Naive thymus-derived CD4-positive, alpha-beta T cell (primary cell): ENCODE results near the gene DKK3. TPM values are rescaled to one million over a fixed set of nuclear protein-coding genes. Genes with fewer than 3 reads are reported as not detected.
A peak's percentile ranks its signal among the peaks of the same experiment; 100 is the strongest.

Source experiments
- ATAC-seq: fragments of 150-1000 bp; cut with Tn5 transposase; 2 replicates; pipeline ENCODE4 v1.10.0; 2021; ENCODE audit warnings: mild to moderate bottlenecking, moderate library complexity
- CTCF ChIA-PET: fragments of 350-600 bp; sonication (Branson Sonifier 250); formaldehyde crosslinking; loops from one replicate; lab custom pipeline; 2021; ENCODE audit warnings: antibody characterized with exemption; lab: Charles Lee
- POLR2A ChIA-PET: fragments of 350-600 bp; sonication (Branson Sonifier 250); formaldehyde crosslinking; loops from one replicate; lab custom pipeline; 2021; ENCODE audit warnings: antibody characterized with exemption, inconsistent platforms; lab: Charles Lee
- DNase-seq, 9 donors: peaks; one replicate each; pipeline versions ENCODE4 v3.0.0 to v3.0.0-alpha.2; 2020 to 2022; ENCODE audit warnings: mixed read lengths in 1 of 9
- H3K27ac ChIP-seq: one replicate; pipeline ENCODE4 v1.7.0; 2013; ENCODE audit warnings: mild to moderate bottlenecking, low read depth, low read length, moderate library complexity
- H3K27me3 ChIP-seq, 2 donors: one replicate each; pipeline ENCODE4 v1.7.0; 2013; ENCODE audit warnings: low read length in 2 of 2, mild to moderate bottlenecking in 2 of 2, moderate library complexity in 2 of 2; ENCODE audit not compliant: control insufficient read depth in 2 of 2, insufficient read depth in 2 of 2
- H3K36me3 ChIP-seq, 3 experiments: 1 replicate in 2 of 3; 2 replicates in 1 of 3; pipeline ENCODE4 v1.7.0; 2013; ENCODE audit warnings: low read length in 3 of 3, mild to moderate bottlenecking in 3 of 3, moderate library complexity in 1 of 3; ENCODE audit not compliant: insufficient read depth in 3 of 3, control insufficient read depth in 2 of 3
- H3K4me1 ChIP-seq, 2 donors: one replicate each; pipeline ENCODE4 v1.7.0; 2013; ENCODE audit warnings: low read length in 2 of 2, mild to moderate bottlenecking in 2 of 2, moderate library complexity in 1 of 2; ENCODE audit not compliant: control insufficient read depth in 2 of 2, insufficient read depth in 2 of 2
- H3K4me3 ChIP-seq: 2 replicates; pipeline ENCODE4 v1.7.0; 2013; ENCODE audit warnings: mild to moderate bottlenecking, low read length
- H3K9me3 ChIP-seq, 3 experiments: 1 replicate in 2 of 3; 2 replicates in 1 of 3; pipeline ENCODE4 v1.7.0; 2013; ENCODE audit warnings: low read length in 3 of 3; ENCODE audit not compliant: control insufficient read depth in 2 of 3
- H3K27ac Mint-ChIP-seq, 9 donors: one replicate each; pipeline ENCODE4 v1.8.0; 2020 to 2022; ENCODE audit warnings: mixed read lengths in 9 of 9, mild to moderate bottlenecking in 8 of 9, moderate library complexity in 5 of 9, inconsistent platforms in 2 of 9
- H3K27me3 Mint-ChIP-seq, 5 donors: one replicate each; pipeline ENCODE4 v1.8.0; 2021 to 2022; ENCODE audit warnings: mixed read lengths in 5 of 5, mild to moderate bottlenecking in 1 of 5
- H3K36me3 Mint-ChIP-seq, 5 donors: one replicate each; pipeline ENCODE4 v1.8.0; 2020 to 2022; ENCODE audit warnings: mixed read lengths in 5 of 5, mild to moderate bottlenecking in 3 of 5, inconsistent platforms in 1 of 5
- H3K4me1 Mint-ChIP-seq, 7 donors: one replicate each; pipeline ENCODE4 v1.8.0; 2020 to 2022; ENCODE audit warnings: mixed read lengths in 7 of 7, mild to moderate bottlenecking in 3 of 7, inconsistent platforms in 1 of 7
- H3K4me3 Mint-ChIP-seq, 10 donors: one replicate each; pipeline ENCODE4 v1.8.0; 2020 to 2022; ENCODE audit warnings: mild to moderate bottlenecking in 10 of 10, mixed read lengths in 10 of 10, moderate library complexity in 6 of 10, inconsistent platforms in 2 of 10
- H3K9me3 Mint-ChIP-seq, 11 donors: one replicate each; pipeline ENCODE4 v1.8.0; 2020 to 2022; ENCODE audit warnings: mixed read lengths in 11 of 11, mild to moderate bottlenecking in 4 of 11, inconsistent platforms in 1 of 11, moderate library complexity in 1 of 11
- intact Hi-C, 2 donors: fragments of 100-400 bp; cut with micrococcal nuclease; formaldehyde crosslinking; loops; one replicate each; pipeline ENCODE4 v1.15.1; 2023
- polyA plus RNA-seq, 2 donors: library from polyadenylated mRNA; unstranded; fragments of 300-500 nt; fragmentation: Illumina TruSeq; gene quantifications; one replicate each; pipeline ENCODE4 v1.2.3, GENCODE V29; 2021
- total RNA-seq, 6 experiments: library from RNA in 5 of 6; stranded (reverse) in 5 of 6; gene quantifications; 1 replicate in 5 of 6; 2 replicates in 1 of 6; pipeline ENCODE4 v1.2.3 and lab custom pipeline; 2021 to 2026

DKK3 gene
- total and polyA plus RNA-seq, 7 experiments from 2014 or later, result 0.32 to 1.4 (median 0.38) TPM; not detected in 4

DNA sequence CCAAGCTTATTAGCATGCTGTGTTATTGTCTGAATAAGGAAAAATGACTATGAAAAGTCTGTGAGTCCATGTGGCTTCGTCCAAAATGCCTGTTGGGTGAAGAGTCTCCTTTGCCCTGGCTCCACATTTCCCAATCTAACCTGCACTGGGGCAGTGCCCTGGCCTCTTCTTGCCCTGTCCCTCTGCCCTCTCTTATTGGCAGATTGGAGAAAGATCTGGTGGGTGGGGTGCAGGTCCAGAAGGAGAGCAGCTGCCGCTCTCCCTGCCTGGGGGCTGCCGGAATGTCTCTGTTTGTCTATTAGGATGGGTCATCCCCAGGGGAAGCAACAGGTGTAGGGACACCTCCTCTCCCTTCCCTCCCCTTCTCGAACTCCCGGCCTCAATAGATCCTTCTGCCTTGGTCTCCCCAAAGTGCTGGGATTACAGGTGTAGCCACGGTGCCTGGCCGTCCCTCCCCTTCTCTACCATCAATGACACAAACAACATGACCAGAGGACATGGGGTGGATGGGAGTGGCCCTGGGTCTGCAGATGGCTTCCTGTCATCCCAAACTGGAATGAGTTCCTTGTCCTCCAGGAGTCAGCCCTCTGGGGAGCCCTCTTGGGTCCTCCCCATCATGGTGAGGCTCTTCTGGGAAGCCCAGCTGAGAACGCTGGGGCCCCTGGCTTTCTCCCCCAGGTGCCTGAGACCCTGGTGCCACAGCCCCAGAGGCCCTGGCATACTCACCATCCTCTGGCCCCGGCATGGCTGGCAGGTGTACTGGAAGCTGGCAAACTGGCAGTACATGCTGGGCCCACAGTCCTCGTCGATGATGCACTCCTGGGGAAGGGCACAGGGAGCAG lies 40.5 kb downstream of the DKK3 start:
- intact Hi-C loops, result loop anchor here (2.0 to 5.0 kb wide), 2 partner anchors 169 to 171 kb away; no protein-coding TSS in a partner anchor
- H3K4me3 Mint-ChIP-seq, result no peak overlapping the region
- H3K27ac ChIP-seq, result no peak overlapping the region
- ChIA-PET CTCF (interaction anchor here (0.9 kb wide), 1 partner anchor 166 kb away, joined by 5 read pairs; no protein-coding TSS in a partner anchor), POLR2A (no interaction called here)
- H3K27me3 ChIP-seq, result no peaks in the 10 kb centered on the region
- H3K4me3 ChIP-seq, result no peak overlapping the region
- H3K36me3 Mint-ChIP-seq, result peaks cover 0 to 2% (median 0%) of the 10 kb centered on the region in 5 donors
- ATAC-seq (no peak), DNase-seq (no peak)
- H3K4me1 ChIP-seq, result peaks cover 0 to 5% of the 10 kb centered on the region in 2 donors
- H3K9me3 Mint-ChIP-seq, result peaks cover 0 to 2% (median 0%) of the 10 kb centered on the region in 11 donors
- no peaks in the 10 kb centered on the region for H3K9me3 ChIP-seq
- peaks cover 0 to 10% (median 5%) of the 10 kb centered on the region in 7 donors for H3K4me1 Mint-ChIP-seq
- H3K36me3 ChIP-seq, result no peaks in the 10 kb centered on the region
- H3K27me3 Mint-ChIP-seq, result peaks cover 0 to 19% (median 0%) of the 10 kb centered on the region in 5 donors
- no peak overlapping the region for H3K27ac Mint-ChIP-seq

DNA sequence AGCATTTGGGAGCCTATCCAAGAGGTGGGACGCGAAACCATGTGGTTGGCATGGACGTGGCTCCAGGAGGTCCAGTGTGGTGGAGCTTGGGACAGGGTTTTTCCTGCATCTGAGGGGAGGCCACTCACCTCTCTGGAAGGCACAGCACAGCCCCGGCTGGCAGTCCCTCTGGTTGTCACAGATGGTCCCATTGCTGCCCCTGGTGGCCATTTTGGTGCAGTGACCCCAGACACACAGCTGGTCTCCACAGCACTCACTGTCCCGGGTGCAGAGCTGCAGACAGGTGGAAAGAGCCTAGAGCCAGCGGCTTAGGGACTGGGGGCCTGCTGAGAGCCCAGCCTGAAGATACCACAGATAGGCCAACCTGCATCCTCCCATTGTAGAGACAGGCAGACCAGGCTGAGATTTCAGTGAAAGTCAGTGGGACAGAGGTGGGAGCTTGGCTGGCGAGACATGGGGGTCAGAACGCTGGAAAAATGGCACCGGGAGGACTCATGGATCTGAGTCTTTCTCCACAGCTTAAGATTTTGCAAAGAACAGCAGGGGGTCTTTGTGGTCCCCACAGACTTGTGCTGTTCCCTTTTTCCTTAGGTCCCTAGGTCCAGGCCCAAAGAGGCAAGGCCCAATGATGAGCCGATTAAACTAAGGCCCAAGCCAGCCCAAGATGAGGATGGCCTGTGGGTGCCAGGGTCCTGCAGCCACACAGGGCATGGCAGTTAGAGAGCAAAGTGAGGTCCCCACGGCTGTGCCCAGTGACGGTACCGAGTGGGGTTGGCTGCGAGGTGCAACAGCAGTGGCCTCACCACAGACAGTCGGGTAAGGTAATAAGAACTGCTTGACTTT lies 41.4 kb downstream of the DKK3 start:
- ChIA-PET CTCF (interaction anchor here (0.6 to 1.1 kb wide), 3 partner anchors 75 to 1094 kb away, joined by 3 to 5 read pairs (median 3); no protein-coding TSS in a partner anchor), POLR2A (no interaction called here)
- Histone ChIP-seq H3K4me1 (peaks cover 4 to 5% of the 10 kb centered on the region in 2 donors), H3K4me3 (no peak overlapping the region), H3K27me3 (no peaks in the 10 kb centered on the region), H3K36me3 (no peaks in the 10 kb centered on the region), H3K27ac (no peak overlapping the region), H3K9me3 (no peaks in the 10 kb centered on the region)
- Mint-ChIP-seq H3K9me3 (peaks cover 0 to 3% (median 0%) of the 10 kb centered on the region in 11 donors), H3K4me3 (no peak overlapping the region), H3K36me3 (peaks cover 0 to 3% (median 0%) of the 10 kb centered on the region in 5 donors), H3K27me3 (peaks cover 0 to 21% (median 0%) of the 10 kb centered on the region in 5 donors), H3K4me1 (peaks cover 3 to 17% (median 8%) of the 10 kb centered on the region in 7 donors), H3K27ac (no peak overlapping the region)
- DNase-seq (peak; percentile 36 to 65 (median 52)), ATAC-seq (peak; percentile 86)
- intact Hi-C loops, result loop anchor here (2.0 to 5.0 kb wide), 2 partner anchors 168 to 170 kb away; no protein-coding TSS in a partner anchor

DNA sequence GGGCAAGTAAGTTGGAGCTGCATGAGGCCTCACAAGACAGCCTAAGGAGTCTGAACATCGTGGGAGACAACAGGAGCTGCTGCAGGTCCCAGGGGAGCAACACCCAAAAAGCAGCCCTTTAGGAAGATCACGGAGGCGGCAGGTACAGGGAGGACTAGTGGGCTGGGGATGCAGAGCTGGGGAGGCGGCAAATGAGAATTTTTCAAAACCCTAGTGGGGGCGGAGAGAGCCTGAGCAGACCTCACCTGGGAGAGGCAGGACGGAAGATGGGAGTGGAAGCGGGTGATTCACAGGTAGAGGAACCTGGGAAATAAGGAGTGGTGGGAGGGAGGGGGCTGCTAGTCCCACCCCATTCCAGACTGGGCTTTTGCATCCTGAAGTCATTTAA lies 42.1 kb downstream of the DKK3 start:
- no peaks in the 10 kb centered on the region for H3K27me3 ChIP-seq
- peaks cover 0 to 18% (median 0%) of the 10 kb centered on the region in 5 donors for H3K27me3 Mint-ChIP-seq
- no peaks in the 10 kb centered on the region for H3K36me3 ChIP-seq
- H3K9me3 Mint-ChIP-seq, result peaks cover 0 to 4% (median 0%) of the 10 kb centered on the region in 11 donors
- intact Hi-C loops, result loop anchor here (2.0 to 5.0 kb wide), 2 partner anchors 168 to 169 kb away; no protein-coding TSS in a partner anchor
- ATAC-seq (no peak), DNase-seq (no peak)
- H3K4me1 Mint-ChIP-seq, result peaks cover 9 to 23% (median 13%) of the 10 kb centered on the region in 7 donors
- no peak overlapping the region for H3K4me3 ChIP-seq
- CTCF ChIA-PET, result interaction anchor here (1.1 kb wide), 1 partner anchor 76 kb away, joined by 3 read pairs; no protein-coding TSS in a partner anchor
- H3K4me3 Mint-ChIP-seq, result no peak overlapping the region
- POLR2A ChIA-PET, result no interaction called here
- H3K4me1 ChIP-seq, result peaks cover 8% of the 10 kb centered on the region in 2 donors
- H3K36me3 Mint-ChIP-seq, result peaks cover 0 to 4% (median 0%) of the 10 kb centered on the region in 5 donors
- H3K9me3 ChIP-seq, result no peaks in the 10 kb centered on the region
- no peak overlapping the region for H3K27ac ChIP-seq
- peak overlapping the region in 1 of 9 donors; percentile 58 for H3K27ac Mint-ChIP-seq

DNA sequence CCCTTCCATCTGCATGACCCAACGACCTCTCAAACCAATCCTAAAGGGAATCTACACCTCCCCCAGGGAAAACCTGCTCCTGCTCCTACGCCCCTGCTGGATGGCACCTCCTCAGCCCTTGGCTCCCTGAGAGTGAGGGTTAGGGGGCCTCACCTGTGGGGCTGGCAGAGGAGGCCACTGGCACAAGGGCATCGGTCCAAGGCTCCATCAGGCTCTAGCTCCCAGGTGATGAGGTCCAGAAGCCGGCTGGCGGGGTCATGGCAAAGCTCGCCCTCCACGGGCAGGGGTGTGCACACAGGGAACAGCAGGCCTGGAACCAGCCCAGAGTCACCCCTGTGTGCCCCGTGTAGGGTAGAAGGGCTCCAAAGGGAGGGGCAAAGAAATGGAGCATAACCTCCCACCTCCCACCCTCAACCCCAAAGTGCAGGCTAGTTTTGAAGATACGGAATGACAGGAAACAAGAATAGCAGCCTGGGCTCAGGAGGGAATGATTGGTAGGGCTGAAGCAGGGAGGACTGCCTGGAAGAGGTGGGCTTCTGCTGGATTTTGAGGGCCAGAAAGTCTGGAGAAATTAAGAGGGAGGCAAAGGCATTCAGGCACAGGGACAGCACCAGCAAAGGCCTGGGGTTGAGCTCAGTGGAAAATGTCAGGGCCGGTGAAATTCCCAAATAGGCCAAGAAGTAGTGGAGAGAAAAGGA lies 42.6 kb downstream of the DKK3 start:
- Mint-ChIP-seq H3K36me3 (peaks cover 0 to 8% (median 0%) of the 10 kb centered on the region in 5 donors), H3K4me3 (no peak overlapping the region), H3K9me3 (peaks cover 0 to 4% (median 0%) of the 10 kb centered on the region in 11 donors), H3K4me1 (peaks cover 13 to 28% (median 17%) of the 10 kb centered on the region in 7 donors), H3K27me3 (peaks cover 0 to 18% (median 0%) of the 10 kb centered on the region in 5 donors), H3K27ac (peak overlapping the region in 2 of 9 donors; percentile 10 to 58)
- DNase-seq (no peak), ATAC-seq (no peak)
- intact Hi-C loops, result loop anchor here (2.0 to 5.0 kb wide), 2 partner anchors 167 to 169 kb away; no protein-coding TSS in a partner anchor
- no peak overlapping the region for H3K4me3 ChIP-seq
- no peaks in the 10 kb centered on the region for H3K27me3 ChIP-seq
- ChIA-PET CTCF (interaction anchor here (0.6 kb wide), 1 partner anchor 109 kb away, joined by 3 read pairs; no protein-coding TSS in a partner anchor), POLR2A (no interaction called here)
- no peaks in the 10 kb centered on the region for H3K9me3 ChIP-seq
- H3K4me1 ChIP-seq, result peaks cover 13% of the 10 kb centered on the region in 2 donors
- no peak overlapping the region for H3K27ac ChIP-seq
- H3K36me3 ChIP-seq, result no peaks in the 10 kb centered on the region

DNA sequence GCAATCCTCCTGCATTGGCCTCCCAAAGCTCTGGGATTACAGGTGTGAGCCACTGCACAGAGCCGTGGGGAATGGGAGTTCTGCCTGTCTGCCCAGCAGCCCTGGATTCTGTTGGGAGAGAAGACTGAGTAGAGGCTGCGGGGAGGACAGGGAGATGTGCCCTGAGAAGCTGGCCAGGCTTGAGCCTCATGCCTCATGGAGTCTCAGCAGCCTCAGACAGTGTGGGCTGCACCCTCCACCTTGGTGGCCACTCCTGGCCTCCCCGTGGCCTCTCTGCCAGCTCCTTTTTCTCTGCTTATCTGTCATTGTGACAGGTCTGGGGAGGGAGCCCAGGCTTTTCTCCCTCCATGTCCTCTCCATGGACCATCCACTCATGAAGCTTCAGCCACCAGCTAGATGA lies 43.2 kb downstream of the DKK3 start:
- peaks cover 0 to 4% (median 0%) of the 10 kb centered on the region in 11 donors for H3K9me3 Mint-ChIP-seq
- ChIA-PET CTCF (interaction anchor here (0.6 kb wide), 1 partner anchor 108 kb away, joined by 3 read pairs; no protein-coding TSS in a partner anchor), POLR2A (no interaction called here)
- peaks cover 19% of the 10 kb centered on the region in 2 donors for H3K4me1 ChIP-seq
- no peaks in the 10 kb centered on the region for H3K27me3 ChIP-seq
- no peak for DNase-seq
- peaks cover 0 to 18% (median 0%) of the 10 kb centered on the region in 5 donors for H3K27me3 Mint-ChIP-seq
- H3K36me3 ChIP-seq, result no peaks in the 10 kb centered on the region
- peak overlapping the region in 1 of 9 donors; percentile 10 for H3K27ac Mint-ChIP-seq
- H3K4me1 Mint-ChIP-seq, result peaks cover 20 to 34% (median 23%) of the 10 kb centered on the region in 7 donors
- no peak overlapping the region for H3K27ac ChIP-seq
- no peak for ATAC-seq
- H3K4me3 Mint-ChIP-seq, result no peak overlapping the region
- no peaks in the 10 kb centered on the region for H3K9me3 ChIP-seq
- no peak overlapping the region for H3K4me3 ChIP-seq
- intact Hi-C loops, result loop anchor here in 1 of 2 donors (5.0 kb wide), 1 partner anchor 168 kb away; no protein-coding TSS in a partner anchor
- H3K36me3 Mint-ChIP-seq, result peaks cover 0 to 8% (median 0%) of the 10 kb centered on the region in 5 donors
